Measurements from ENCODE around the gene STARD8.

DNA sequence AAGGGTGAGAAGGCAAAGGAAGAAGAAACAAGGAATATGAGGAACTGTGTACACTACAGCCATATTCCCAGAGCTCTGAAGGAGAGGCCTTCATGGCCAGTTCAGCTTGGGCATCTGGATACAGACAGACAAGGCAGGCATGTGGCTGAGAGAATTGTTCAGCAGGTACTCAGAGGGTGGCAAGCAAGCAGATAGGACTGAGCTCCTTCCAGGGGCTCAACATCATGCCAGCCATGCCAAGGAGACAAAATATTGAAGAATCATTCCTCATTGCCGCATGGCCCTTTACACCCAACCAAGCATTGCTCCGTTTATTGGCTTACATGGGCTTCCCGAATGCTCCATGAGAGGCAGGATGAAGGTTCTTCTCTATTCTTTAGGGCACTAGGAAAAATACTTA lies 102.8 kb downstream of the STARD8 start:
- TF ChIP-seq CTCF (conservative IDR thresholded peaks at IDR 0.05) = no peak
- no peak for TF ChIP-seq ZFX (IDR thresholded peaks at IDR 0.05)
